Stimulated activated CD4-positive, alpha-beta T cell treated with anti-CD3 and anti-CD28 coated beads, Interleukin-2, amount 100 ng/mL, for 24 hours (primary cell): ENCODE data around the gene GANAB.
A peak's percentile ranks its signal among the peaks of the same experiment; 100 is the strongest.
"Not testable (repeated sequence)": the region's sequence is repeated elsewhere in the genome, so short reads cannot be mapped to it uniquely, and the experiment has no call there.

ENCODE experiments used
- DNase-seq, 2 donors: peaks; one replicate each; pipeline ENCODE4 v3.0.0-alpha.2; 2020

The GANAB gene

DNA sequence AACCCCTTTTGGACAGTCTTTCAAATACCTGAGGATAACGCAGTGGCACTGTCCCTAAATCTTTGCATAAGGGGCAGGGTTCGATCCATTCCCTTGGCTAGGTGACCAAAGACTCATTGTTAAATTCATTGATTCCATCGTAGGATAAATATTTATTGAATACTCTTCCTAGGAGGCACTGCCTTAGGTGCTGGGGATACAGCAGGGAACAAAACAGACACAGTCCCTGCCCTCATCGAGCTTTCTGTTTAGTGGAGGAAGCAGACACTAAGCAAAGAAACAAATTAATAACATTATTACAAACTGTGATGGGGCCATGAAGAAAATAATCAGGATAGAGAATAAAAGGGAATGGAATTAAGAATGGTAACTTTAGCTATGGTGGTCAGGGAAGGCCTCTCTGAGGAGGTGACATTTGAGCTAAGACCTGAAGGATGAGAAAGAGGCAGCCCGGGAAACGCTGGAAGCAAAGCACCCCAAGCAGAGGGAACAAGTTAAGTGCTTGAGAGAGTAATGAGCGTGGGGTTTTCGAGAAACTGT lies 25.3 kb downstream of the GANAB start:
- DNase-seq, result no peak

DNA sequence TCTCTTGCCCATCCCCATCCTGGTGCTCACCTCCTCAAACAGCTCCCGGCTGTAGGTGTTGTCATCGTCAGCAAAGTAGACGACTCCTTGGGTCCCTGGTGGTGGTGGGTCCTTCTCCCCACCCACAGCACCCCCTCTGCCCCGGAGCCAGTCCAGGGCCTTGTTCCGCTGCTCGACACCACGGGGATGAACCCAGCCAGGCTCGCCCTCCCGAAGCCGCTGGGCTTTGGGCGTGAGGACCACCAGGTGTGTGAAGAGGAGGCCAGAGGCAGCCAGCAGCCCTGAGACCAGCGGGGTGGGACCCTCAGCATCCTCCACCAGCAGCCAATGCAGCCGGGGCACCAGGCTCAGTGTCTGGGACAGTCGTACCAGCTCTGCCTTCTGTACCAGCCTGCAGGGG lies 29.5 kb downstream of the GANAB start:
- not testable (repeated sequence) for DNase-seq

DNA sequence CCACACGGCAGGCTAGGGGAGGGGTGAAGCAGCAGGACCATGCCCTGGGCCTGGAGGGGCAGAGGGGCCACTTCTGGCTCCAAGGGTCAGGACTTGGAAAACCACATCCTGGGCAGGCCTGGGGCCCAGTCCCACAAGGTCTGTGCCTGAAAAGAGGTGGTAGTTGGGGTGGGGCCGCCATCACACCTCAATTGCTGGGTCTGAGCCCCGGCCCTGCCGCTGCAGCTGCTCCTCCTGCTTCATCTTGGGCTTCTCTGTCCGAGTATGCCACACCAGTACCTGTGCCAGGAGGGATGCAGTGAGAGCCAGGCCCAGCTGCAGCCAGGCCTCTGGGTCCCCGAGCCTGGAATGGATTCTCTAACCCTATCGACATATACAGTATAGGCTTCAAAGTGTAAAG lies 30.9 kb downstream of the GANAB start:
- no peak for DNase-seq

DNA sequence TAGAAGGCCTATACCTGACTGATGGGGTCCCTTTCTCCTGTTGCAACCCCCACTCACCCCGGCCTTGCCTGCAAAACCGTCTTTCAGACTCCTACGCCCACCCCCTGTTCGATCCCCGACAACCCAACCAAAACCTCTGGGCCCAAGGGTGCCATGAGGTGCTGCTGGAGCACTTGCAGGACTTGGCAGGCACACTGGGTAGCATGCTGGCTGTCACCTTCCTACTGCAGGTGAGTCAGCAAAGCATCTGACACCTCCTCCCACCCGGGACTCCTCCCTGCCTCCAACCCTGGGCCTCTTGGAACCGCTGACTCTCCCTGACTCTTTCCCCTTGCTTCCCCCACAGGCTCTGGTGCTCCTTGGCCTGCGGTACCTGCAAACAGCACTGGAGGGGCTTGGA lies 32.1 kb downstream of the GANAB start:
- DNase-seq, result peak; percentile 63 to 72

DNA sequence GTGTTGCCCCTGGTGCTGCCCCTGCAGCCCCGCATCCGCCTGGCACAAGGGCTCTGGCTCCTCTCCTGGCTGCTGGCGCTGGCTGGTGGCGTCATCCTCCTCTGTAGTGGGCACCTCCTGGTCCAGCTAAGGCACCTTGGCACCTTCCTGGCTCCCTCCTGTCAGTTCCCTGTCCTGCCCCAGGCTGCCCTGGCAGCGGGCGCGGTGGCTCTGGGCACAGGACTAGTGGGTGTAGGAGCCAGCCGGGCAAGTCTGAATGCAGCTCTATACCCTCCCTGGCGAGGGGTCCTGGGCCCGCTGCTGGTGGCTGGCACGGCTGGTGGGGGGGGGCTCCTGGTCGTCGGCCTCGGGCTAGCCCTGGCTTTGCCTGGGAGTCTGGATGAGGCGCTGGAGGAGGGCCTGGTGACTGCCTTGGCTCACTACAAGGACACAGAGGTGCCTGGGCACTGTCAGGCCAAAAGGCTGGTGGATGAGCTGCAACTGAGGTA lies 33.1 kb downstream of the GANAB start:
- DNase-seq, result no peak

DNA sequence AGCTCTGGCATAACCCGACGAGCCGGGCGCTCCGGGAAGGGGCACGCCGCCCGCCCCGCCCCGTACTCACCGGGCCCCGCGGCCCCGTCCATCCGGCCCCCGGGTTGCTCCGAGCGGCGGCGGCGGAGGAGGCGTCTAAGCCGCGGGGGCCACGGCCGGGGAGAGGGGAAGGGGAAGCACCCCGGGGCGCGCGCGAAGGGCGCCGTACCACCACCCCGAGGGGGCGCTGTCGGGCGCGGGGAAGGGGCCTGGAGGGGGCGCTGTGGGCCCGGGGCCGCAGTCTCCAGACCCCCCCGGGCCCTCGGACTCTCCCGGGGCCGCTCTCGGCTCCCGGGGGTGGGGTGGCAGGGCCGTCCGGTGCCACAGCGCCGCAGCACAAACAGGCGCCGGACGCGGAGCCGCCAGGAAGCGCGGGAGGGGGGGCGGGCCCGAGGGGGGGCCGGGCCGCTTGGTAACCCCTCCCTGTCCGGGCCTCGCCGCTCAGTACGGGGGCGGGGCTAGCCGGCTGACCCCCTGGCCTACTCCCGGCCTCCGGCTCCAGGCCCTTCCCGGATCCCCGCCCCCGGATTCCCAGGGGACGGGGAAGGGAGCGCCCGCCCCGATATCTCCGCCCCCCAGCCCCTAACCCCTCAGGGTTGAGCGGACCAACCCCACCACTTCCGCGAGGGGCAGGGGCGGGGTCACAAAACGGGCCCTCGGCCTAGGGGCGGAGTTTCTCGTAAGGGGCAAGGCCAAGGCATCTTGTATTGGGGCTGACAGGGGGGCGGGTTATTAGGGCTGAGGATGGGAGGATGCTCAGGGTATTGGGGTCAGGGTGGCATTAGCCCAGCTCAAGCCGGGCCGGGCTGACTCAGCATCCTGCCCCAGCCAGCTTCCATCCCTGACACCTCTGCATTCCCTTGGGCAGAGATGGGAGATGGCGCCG lies 33.8 kb downstream of the GANAB start, which contains the start of the genes EML3 and ROM1:
Gene EML3, minus strand, starts transcription at position 410 of the 925 bp plus-strand sequence. Its CDS starts 318 bp downstream, at position 92.
Gene ROM1, plus strand, starts transcription at position 892 of the 925 bp plus-strand sequence. Its CDS starts 25 bp downstream, at position 917.
- DNase-seq, result peak; percentile 87 to 92

DNA sequence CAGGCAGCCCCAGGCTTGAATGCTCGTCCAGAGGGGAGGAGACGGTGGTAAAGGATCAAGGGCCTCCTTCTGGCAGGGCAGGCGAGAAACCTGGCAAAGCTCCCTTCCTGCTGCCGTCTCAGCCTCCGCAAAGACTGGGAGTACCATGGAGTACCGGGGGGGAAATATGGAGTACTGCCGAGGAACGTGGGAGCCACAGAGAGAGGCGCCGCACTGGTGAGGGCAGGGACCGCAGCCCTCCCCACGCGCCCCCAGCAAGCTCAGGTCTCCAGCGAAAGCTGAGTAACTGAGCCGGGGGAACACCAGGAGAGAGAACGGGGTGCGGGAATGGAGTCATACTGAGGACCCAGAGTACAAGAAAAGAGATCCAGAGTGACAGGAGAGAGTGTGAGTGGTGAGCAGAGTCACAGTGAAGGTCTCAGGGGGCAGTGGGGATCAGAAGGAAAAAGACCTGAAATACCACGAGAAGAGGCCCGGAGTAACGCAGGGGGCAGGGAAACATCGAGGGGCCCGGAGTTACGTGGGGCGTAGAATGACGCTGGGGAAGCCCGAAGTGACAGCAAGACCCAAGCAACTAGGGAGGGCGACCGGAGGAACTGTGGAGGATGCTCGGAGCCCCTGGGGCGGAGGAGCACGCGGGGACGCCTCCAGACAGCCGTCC lies 34.6 kb downstream of the GANAB start:
- peak; percentile 60 to 69 for DNase-seq

DNA sequence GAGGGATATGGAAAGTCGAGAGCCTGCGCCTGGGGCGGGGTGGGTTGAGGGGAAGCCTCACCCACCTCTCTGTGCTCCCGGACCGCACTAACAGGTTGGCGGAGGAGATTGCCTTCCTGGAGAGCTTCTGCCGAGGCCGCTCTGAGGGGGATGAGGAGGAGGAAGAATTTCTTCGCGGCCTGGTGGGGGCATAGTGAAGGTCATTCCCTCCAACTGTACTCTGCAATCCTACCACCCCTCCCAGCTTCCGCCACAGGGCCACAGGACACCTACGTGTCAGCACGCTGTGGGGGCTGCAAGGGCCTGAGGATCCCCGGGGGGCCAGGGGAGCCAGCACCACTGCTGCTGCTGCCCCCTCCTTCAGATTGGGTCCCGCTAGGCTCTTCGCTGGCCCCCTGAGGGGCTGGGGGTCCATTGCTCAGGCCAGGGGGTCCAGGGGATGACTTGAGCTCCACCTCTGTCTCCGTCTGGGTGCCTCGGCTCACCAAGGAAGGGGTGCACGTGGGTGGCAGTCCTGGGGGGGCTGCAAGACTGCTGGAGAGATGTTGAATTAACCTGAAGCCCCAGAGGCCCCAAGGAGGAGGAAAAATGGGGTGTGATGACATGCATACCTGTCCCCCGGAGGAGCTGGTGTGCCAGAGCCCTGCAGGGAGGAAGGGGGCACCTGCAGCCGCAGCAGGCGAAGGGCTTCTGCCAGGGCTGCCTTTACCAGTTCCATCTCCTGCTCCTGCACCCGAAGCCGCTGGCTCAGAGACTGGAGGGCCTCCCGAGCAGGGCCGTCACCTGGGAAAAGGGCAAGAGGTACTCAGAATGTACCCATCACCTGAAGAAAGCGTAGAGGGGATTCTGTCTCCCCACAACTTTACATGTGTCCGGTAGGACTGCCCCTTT lies 35.4 kb downstream of the GANAB start:
- no peak for DNase-seq

DNA sequence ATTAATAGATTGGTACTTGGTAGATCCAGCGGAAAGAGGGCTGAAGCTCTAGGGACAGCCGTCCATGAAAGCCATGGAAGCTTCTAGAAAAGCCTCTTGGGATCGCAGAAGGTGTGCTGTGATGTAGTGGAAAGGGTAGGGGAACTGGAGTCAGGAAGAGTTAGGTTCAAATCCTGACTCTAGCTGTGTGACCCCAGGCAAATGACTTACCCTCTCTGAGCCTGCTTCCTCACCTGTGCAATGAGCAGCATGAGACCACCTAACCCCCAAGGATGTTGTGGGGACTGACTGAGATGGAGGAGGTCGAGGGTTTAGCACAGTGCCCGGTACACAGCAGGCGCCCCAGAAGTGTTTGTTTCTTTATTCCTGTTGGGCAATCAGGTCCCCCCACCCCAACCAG lies 36.0 kb downstream of the GANAB start:
- DNase-seq, result no peak

DNA sequence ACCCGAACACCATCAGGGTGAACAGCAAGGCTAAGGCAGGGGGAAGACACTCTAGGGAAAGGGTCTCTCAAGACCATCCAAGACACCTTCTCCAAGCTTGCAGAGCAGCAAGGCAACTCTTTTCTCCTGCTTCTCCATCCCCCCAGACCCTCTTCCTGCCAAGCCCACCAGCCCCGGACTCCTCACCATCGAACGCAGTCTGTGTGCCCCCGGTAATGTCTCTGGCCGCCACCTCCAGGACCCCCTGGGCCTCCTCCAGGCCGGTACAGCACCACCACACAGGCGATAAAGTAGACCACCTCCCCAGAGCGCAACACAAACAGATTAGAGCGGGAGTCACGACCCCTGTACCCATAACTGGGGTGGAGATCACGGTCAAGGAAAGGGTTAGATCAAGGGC lies 37.6 kb downstream of the GANAB start:
- DNase-seq, result no peak

DNA sequence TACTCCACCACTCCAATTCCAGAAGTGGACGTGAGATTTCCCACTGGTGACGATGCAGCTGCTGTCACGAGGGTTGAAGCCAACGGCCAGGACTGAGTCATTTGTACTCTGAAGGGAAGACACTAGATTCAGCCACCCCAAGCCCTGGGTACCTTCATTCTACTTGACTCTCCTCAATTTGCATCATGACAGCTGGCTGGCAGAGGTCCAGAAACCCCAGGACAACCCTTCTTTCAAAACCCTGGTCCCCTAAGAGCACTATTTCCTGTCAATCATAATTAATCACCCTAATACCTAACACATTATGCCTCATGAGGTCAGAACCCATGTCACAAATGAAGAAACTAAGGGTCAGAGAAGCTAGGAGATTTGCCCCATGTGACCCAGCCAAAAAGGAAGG lies 38.7 kb downstream of the GANAB start:
- DNase-seq, result no peak

DNA sequence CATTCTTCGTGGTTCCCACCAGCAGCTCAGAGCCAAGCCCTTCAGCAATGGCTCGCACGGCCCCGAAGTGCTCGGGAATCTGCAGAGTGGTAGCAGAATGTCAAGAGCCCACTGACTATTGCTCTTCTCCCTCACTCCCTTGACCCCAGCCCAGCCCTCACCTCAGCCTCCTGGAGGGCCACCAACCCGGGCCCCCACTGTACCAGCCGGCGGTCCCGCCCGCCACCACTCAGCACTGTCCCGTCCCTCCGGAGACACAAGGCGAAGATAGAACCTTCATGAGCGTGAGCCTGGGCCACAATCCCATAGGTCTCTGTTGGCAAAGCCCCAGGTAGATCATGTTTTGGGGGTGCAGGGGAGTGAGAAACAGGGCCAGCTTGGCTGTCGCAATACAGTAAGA lies 40.5 kb downstream of the GANAB start:
- DNase-seq, result no peak

DNA sequence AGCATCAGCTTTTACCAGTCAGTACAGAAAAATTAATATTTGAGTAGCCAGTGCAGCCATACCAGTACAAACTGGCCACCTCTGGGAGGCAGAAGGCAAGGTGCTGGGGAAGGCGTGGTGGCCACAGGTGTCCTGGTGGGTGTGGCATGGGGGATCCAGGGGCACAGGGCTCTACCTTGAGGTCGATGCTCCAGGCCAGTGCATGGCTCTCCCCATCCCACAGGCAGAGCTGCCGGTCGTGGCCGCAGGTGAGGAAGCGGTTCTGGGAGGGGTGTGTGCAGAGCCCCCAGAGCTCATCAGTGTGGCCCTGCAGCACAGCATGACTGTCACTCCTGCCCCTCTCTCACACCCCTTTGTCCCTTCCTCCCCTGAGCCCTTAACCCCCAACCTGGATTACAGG lies 40.9 kb downstream of the GANAB start:
- no peak for DNase-seq

DNA sequence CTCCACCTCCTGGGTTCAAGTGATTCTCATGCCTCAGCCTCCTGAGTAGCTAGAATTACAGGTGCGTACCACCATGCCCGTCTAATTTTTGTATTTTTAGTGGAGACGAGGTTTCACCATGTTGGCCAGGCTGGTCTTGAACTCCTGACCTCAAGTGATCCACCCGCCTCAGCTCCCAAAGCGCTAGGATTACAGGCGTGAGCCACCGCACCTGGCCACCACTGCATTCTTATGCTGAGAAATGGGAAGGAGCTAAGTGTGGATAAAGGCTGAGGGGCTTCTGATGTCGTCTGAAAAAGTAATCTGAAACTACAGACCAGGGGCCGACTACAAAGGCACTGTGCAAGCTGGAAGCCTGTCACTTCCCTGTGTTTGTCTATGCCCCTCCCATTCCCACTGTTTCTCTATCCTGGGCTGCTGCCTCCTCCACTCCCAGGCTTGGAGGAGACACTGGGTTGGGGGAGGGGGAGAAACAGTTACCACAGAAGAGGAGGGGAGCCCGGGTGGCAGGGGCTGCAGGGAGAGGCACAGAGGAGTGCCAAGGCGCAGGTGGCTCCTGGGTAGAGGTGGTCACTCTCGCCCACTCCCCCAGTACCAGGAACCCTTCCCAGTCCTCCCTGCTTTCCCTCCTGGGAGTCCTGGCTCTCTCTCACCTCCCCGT lies 41.8 kb downstream of the GANAB start:
- DNase-seq, result no peak

DNA sequence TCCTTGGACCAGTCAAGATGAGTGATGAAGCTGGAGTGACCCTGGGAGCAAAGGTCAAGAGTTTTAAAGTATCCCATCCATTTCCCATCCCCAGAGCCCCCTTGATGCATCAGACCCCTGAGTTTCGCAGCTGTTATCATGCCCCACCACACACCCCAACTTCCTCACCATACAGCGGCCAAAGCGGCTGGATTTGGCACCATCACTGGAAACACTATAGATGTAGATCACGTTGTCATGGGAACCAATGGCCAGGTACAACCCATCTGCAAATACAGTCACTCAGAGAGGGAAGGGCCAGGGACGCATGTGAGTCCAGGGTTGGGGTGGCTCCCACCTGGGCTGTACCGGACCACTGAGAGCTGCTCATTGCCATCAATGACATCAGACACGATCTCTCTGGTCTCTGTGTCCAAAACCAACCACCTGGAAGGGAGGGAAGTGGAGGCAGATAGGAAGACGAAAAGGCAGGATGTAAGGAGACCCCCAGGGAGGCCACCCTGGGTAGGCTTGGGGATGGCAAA lies 42.6 kb downstream of the GANAB start:
- no peak for DNase-seq

DNA sequence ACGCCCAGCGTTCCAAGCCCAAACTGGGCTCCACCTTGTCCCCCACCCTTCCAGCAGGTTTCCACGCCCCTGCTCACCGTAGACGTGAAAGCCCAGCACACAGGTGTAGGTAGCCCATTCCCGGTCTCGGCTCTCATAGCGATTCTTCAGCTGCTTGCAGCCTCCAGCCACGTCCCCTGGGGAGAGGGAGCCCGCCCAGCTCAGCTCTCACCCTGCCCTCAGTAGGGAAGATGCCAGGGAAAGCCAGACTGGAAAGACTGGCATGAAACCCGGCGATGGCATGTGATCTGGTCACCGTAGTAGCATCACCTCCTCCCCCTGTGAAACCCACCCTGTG lies 43.4 kb downstream of the GANAB start:
- DNase-seq, result no peak

DNA sequence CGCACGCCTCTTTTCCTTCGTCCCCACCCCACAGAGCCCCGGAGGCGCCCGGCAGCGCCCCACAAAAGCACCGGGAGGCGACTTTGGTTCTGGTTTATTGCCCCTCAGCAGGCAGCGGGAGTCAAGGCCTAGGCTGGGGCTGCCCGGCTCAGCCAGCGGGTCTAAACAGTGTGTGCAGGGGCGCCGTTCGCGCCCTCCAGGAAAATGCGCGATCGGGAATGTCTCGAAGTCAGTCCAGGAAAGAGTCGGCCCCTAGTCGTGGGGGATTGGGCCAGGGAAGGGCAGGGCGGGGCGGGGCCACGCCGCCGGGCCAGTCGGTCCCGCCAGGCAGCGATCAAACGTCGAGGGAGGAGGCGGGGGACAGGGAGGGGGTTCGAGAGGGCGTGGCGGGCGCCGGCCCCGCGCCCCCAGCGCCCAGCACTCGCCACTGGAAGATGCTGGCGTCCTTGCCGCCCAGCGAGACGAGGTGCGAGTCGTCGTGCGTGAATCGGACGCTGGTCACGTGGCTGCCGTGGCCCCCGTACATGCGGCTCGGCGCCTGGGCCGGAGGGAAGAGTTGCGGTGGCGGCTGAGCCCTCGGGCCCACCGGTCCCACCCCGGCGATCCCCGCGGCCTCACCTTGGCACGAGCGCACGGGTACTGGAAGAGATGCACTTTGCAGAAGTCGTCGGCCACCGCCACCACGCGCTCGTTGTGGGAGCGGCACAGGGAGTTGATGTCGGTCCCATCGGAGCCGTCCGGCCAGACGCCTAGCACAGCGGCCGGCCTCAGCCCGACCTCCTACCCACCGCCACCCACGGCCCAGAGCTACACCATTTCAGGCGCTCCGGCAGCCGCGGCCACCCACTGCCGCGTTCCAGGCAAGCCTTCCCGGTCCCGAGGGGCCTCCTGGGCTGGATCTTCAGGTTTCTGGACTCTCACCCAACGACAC lies 44.0 kb downstream of the GANAB start:
- DNase-seq, result peak in 1 of 2 donors; percentile 44

DNA sequence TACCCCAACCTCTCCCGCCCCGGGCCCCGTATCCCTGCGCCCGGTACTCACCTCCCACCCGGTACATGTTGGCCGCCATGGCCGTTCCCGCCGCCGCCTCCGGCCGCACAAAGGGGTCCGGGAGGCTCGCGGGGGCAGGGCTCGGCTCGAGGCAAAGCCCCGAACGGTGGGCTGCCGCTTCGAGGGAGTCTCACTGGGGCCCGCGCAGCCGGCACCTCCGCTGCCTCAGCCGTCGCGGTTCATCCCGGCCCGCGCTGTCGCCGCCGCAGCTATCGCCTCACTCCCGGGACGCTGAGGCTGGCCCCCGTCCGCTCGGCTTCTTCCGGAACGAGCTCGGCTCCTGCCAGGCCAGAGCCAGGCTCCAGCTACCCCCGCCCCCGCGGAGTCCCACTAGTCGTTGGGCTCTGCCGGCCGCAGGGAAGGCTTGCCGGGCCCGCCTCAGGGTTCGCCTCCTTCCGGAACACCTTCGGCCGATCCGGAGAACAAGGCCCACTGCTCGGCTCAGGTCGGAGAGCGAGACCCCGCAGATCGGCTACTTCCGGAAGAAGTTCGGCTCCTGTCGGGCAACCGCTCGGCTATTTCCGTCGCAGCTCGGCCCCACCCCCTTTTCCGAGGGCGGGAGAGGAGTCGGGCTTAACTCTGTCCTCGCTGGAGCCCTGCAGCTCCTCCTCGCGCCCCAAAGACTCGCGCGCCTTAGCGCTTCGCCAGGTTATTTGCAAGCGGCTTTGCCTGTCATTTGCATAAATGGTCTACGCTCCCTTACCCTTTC lies 44.9 kb downstream of the GANAB start, which contains the start of gene MTA2:
Gene MTA2, minus strand, starts transcription at position 494 of the 769 bp plus-strand sequence. Its CDS starts 415 bp downstream, at position 79.
- DNase-seq, result peak; percentile 100

DNA sequence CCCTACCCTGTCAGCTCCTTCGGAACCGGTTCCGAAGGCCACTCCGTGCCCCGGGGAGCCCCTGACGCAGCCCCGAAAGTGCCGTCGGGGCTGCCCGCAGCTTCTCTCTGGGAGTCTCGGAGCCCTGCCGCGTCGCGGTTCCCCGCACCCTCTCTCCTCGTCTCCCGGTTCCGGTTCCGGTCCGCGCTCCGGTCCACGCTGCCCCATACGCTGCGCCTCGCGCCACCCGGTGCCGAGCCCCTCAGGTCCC lies 45.4 kb downstream of the GANAB start:
- DNase-seq, result peak; percentile 67
